Endometrial microvascular endothelial cells (primary cell): ENCODE data around the gene SPTBN1. TPM values are rescaled to one million over a fixed set of nuclear protein-coding genes. Genes with fewer than 3 reads are reported as not detected.

Experiments used
- in situ Hi-C: cut with HindIII; loops from 2 replicates; pipeline ENCODE4 v1.10.0; 2017; ENCODE audit warnings: low sequenced_read_pairs, low pct_unique_long_range_greater_than_20kb; ENCODE audit errors: inconsistent ontology term
- total RNA-seq: library from RNA; depleted of rRNA; stranded (reverse); fragments of >200 nt; gene quantifications from one replicate; pipeline ENCODE4 v1.2.3, GENCODE V29; 2015; ENCODE audit errors: inconsistent ontology term

SPTBN1 gene
- total RNA-seq, 1 donor from 2014 or later: 200 TPM

GRCh38 chr2:54577944-54578647 is 122.0 kb downstream of the SPTBN1 start:
- in situ Hi-C loops: no loop called here

DNA sequence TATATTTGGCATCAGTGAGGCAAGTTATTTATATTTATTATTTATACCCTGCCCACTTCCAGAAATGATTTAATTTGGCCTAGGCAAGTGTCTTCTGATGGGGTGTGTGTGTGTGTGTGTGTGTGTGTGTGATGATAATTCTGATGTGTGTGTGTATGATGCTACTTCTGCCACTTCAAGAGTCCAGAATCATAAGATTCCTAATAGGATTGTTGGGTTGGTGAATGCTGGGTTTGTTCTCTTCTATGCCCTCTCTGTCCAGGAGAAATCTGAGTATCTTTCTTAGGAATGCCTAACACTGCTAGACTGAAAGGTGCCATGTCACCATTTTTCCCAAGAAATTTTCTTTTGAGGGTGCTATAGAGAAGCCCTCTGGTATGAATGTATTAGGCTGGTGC is 122.5 kb downstream of the SPTBN1 start:
- in situ Hi-C loops: no loop called here

DNA sequence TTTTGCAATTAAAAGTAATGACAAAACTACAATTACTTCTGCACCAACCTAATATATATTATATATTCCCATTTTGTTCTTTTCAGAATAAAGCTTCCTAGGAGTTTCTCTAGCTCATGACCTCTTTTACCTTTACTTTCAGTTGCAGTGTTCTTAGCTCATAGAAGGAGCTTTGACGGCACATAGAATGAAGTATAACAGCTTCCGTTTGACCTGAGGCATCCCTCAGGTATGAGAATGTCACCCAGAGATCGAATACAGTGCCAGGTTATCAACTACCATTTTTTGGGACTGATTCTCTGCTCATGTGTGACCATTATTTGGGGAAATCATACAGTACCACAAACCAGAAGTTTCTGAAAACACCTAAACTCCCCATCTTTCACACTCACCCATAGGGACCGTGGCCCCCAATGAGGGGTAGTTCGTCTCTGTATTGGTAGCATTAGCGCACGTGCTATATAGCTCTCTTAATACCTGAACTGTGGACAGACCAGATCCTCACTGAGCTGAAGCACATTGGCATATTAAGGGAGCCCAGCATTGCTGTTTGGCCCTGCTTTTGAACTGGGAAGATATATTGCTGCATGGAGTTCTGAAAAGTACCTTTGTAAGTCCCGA is 123.0 kb downstream of the SPTBN1 start:
- in situ Hi-C loops: no loop called here

- in situ Hi-C loops: no loop called here
Observed at GRCh38 chr2:54579682-54580620, 123.8 kb downstream of the SPTBN1 start.

DNA sequence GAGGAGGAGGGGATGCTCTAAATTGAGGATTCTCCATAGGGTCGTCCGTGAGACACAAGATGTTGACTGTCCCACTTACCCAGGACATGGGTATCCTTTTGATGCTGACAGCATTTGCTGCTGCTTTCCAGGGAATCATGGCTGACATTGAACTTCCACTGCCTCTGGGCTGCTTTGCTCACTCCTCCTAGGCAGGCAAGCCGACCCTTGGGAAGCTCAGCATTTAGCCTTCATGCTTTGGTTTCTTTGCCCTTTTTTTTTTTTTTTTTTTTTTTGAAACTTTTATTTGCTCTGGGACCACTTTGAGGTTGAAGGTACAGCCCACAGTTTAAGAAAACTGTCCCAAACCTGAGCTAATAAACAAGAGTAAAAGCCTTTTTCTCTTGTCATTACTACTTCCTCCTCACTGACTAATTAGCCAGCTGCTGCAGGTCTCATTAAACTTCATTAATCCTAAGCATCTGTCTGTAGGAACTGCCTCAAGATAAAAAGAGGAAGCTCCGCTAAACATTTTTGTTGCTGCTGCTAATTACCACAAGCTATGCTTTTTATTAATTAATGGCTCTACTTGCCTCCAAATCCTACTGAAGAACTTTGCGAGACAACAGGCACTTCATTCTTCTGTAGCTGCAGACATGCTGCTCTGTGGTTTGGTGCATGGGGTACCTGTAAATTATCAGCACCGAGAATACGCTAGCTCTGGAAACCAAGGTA is 125.4 kb downstream of the SPTBN1 start:
- in situ Hi-C loops: no loop called here

GRCh38 chr2:54582987-54583386 is 126.9 kb downstream of the SPTBN1 start:
- in situ Hi-C loops: no loop called here

DNA sequence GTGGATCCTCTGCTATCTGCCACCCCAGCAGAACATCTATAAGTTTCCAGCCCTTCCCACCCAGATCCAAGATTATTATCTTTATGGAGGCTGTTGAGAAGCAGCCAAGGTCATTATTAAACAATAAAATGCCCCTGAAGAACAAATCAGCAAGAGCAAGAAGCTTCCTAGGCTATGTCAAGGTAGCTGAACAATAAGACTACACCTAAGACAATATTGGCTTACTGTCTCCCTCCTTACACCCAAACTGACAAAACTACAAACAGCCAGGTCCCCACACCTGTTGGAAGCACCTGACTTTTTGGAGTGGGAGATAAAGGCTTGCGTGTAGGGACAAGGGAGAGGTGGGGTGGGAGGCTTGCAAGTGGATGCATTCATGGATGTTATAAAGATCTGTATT is 128.5 kb downstream of the SPTBN1 start:
- in situ Hi-C loops: no loop called here

- in situ Hi-C loops: no loop called here
Observed at GRCh38 chr2:54585136-54585733, 129.1 kb downstream of the SPTBN1 start.

GRCh38 chr2:54586062-54586461 is 129.9 kb downstream of the SPTBN1 start:
- in situ Hi-C loops: no loop called here

- in situ Hi-C loops: no loop called here
Observed at GRCh38 chr2:54586494-54586893, 130.4 kb downstream of the SPTBN1 start.

DNA sequence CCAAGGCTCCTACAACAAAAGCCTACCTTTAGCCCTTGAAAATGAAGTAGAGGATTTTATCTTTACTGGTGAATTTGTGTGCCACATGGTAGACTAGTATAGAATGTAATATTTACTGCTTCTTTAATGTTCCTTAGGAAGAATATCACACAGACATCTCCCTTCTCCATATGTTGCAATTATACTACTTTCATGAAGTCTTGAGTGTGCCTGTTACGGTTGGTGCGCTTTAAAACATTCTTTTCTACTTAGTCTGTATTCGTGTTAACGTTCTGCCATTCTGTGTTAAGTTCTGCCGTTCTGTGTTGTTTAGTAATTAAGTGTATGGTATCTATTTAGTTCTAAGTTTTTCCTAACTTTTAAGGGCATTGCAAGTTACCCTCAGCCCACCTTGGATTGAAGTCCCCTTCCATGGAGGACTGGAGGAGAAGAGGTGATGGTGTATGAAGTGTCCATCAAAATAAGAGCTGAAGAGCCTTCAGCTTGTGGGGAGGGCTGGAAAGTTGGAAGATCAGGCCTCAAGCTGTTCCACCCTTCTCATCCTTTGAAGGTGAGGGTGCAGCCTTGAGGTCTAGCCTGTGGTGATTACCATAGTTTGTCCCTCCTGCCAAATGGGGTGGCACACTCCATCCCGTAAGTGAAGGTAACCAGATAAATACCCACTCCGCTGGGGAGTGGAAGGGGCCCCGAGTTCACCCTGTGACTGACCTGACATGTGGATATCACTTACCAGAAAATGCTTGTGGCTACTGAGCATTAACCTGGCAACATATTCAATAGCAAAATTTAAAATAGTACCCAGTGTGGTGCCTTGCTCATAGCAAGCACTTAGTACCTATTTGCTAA is 131.3 kb downstream of the SPTBN1 start:
- in situ Hi-C loops: no loop called here

DNA sequence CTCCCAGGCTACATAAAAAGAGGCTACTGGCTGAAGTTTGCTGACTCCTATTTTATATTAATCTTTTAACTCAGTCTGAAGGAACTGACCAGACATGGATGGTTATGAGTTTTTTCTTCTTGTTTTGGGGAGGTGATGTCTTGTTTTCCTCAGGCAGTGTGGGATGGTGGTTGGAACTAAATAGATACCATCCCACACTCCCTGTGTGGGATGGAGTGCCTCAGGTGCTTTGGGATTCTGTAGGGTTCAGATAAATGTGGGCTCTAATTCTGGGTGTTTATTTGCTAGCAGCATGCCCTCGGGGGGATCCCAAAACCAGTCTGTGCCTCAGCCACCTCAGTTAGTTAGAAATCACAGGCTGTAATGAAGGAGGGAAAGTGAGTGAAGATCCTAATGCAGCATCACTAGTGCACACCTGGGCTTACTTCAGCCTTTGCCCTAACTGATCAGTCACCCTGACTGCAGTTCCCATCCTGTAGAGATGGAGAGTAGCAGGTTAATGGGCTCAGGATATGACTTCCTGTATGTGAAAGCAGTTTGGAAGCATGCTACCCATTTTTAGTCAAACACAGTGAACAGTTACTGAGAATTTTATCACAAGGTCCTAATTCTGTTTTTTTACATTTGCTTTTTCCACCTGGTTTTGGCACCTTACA is 132.2 kb downstream of the SPTBN1 start:
- in situ Hi-C loops: no loop called here

- in situ Hi-C loops: no loop called here
Observed at GRCh38 chr2:54589038-54589339, 132.9 kb downstream of the SPTBN1 start.

DNA sequence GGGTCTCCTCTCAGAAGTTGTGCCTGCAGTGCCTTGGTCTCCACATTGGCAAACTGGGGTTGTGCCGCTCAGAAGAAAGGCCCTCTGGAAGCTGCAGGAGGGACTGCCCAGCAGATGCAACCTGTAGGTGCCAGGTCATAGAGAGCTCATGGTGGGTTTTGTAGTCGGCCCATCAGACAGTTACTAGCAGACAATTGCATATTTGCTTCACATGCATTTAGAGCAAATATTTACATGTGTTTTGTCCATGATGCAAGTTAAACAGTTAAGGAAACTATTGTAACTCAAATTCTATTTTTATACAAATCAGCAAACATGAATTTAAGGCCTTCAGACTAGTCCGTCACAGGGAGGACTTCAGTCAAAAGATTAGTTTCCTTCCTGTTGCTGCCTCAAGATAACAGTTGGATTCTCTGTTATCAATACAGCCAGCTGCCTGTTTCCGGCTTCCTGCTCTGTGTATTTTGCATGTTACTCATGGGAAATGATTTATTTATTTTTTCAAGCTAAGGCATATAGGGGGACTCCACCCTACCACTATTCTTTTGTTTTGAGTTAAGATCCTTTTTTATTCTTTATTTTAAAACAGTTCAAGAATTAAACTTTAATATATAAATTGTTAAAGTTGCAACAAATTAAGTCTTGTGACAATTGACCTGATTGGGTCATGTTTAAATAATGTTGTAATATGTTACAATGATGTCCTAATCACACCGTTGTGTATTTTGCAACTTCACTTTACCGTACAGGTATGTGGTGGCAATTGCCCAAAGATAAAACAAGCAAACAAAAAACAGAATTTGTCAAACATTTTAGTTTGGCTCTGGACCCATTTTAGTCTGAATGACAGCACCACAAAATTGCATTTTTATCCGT is 133.5 kb downstream of the SPTBN1 start:
- in situ Hi-C loops: no loop called here

GRCh38 chr2:54590216-54591120 is 134.3 kb downstream of the SPTBN1 start:
- in situ Hi-C loops: no loop called here

GRCh38 chr2:54591551-54591950 is 135.4 kb downstream of the SPTBN1 start:
- in situ Hi-C loops: no loop called here
